Medulla oblongata (tissue), 1 donor: ENCODE results near the gene PKD2.
"Not testable (repeated sequence)": the region's sequence is repeated elsewhere in the genome, so short reads cannot be mapped to it uniquely, and the experiment has no call there.

Experiments used
- DNase-seq: peaks from one replicate; pipeline ENCODE4 v3.0.0-alpha.2; 2015; ENCODE audit errors: extremely low spot score

The PKD2 gene

GRCh38 chr4:87986508-87986907, 20.9 kb upstream of the PKD2 start:
- no peak for DNase-seq

GRCh38 chr4:87989765-87990164, 17.7 kb upstream of the PKD2 start:
- DNase-seq, result no peak

GRCh38 chr4:87995435-87995834, 12.0 kb upstream of the PKD2 start:
- DNase-seq, result no peak

- DNase-seq, result not testable (repeated sequence)
Measured at GRCh38 chr4:87999191-87999691, 8.2 kb upstream of the PKD2 start.

- DNase-seq, result no peak
Measured at GRCh38 chr4:88001871-88002270, 5.6 kb upstream of the PKD2 start.

- no peak for DNase-seq
Measured at GRCh38 chr4:88002786-88003185, 4.6 kb upstream of the PKD2 start.

- DNase-seq, result no peak
Measured at GRCh38 chr4:88003261-88003660, 4.2 kb upstream of the PKD2 start.

GRCh38 chr4:88005076-88005475, 2.4 kb upstream of the PKD2 start:
- DNase-seq, result no peak

GRCh38 chr4:88005946-88006345, 1.5 kb upstream of the PKD2 start:
- no peak for DNase-seq

- no peak for DNase-seq
Measured at GRCh38 chr4:88006956-88007303, 505 bp upstream of the PKD2 start.

GRCh38 chr4:88008122-88008742, 797 bp downstream of the PKD2 start:
- peak; percentile 42 for DNase-seq

- DNase-seq, result peak; percentile 48
Measured at GRCh38 chr4:88008743-88009171, 1.3 kb downstream of the PKD2 start.

GRCh38 chr4:88009871-88010270, 2.4 kb downstream of the PKD2 start:
- DNase-seq, result no peak

GRCh38 chr4:88010966-88011365, 3.5 kb downstream of the PKD2 start:
- no peak for DNase-seq

- no peak for DNase-seq
Measured at GRCh38 chr4:88012647-88013046, 5.2 kb downstream of the PKD2 start.

GRCh38 chr4:88014386-88014905, 7.0 kb downstream of the PKD2 start:
- no peak for DNase-seq

- no peak for DNase-seq
Measured at GRCh38 chr4:88015659-88016295, 8.3 kb downstream of the PKD2 start.

GRCh38 chr4:88017516-88018297, 10.3 kb downstream of the PKD2 start:
- DNase-seq, result peak; percentile 55

- DNase-seq, result peak; percentile 41
Measured at GRCh38 chr4:88018466-88018865, 11.0 kb downstream of the PKD2 start.

- no peak for DNase-seq
Measured at GRCh38 chr4:88021824-88022223, 14.4 kb downstream of the PKD2 start.

- DNase-seq, result no peak
Measured at GRCh38 chr4:88022289-88022688, 14.9 kb downstream of the PKD2 start.

GRCh38 chr4:88025868-88026661, 18.6 kb downstream of the PKD2 start:
- not testable (repeated sequence) for DNase-seq
